Epithelial cell of proximal tubule (primary cell): Measurements from ENCODE around the gene EVI2A. TPM values are rescaled to one million over a fixed set of nuclear protein-coding genes. Genes with fewer than 3 reads are reported as not detected.

Experiments used
- DNase-seq: peaks from one replicate; pipeline ENCODE4 v3.0.0-alpha.2; 2011; ENCODE audit warnings: low read depth
- H3K4me3 ChIP-seq: 2 replicates; pipeline ENCODE4 v1.5.1; 2011; ENCODE audit warnings: low read depth, mild to moderate bottlenecking, low read length
- CTCF ChIP-seq: conservative IDR thresholded peaks from 2 replicates; pipeline ENCODE4 v1.5.1; 2012; ENCODE audit warnings: low read depth, mild to moderate bottlenecking, low read length
- total RNA-seq: library from RNA; depleted of rRNA; stranded (reverse); fragments of >200 nt; gene quantifications from 2 replicates; pipeline ENCODE4 v1.2.3, GENCODE V29; 2015

Gene EVI2A
- total RNA-seq, 1 donor from 2014 or later, result not detected

GRCh38 chr17:31275116-31275515 is 46.3 kb downstream of the EVI2A start:
- TF ChIP-seq CTCF, result no peak
- no peak overlapping the region for H3K4me3 ChIP-seq
- no peak for DNase-seq

- no peak for TF ChIP-seq CTCF
- no peak overlapping the region for H3K4me3 ChIP-seq
- no peak for DNase-seq
These were observed 47.2 kb downstream of the EVI2A start for GRCh38 chr17:31274252-31274651.

GRCh38 chr17:31273516-31273915 is 47.9 kb downstream of the EVI2A start:
- TF ChIP-seq CTCF, result no peak
- no peak for DNase-seq
- no peak overlapping the region for H3K4me3 ChIP-seq

GRCh38 chr17:31272803-31273202 is 48.6 kb downstream of the EVI2A start:
- H3K4me3 ChIP-seq, result no peak overlapping the region
- TF ChIP-seq CTCF, result no peak
- no peak for DNase-seq

- no peak for TF ChIP-seq CTCF
- DNase-seq, result no peak
These were observed 49.2 kb downstream of the EVI2A start for GRCh38 chr17:31272236-31272635.

GRCh38 chr17:31269578-31269983 is 51.8 kb downstream of the EVI2A start:
- no peak overlapping the region for H3K4me3 ChIP-seq
- DNase-seq, result peak; percentile 97
- no peak for TF ChIP-seq CTCF

More at GRCh38 chr17:31272236-31272635, 49.2 kb downstream of the EVI2A start:
- H3K4me3 ChIP-seq, result no peak overlapping the region

- no peak for TF ChIP-seq CTCF
- DNase-seq, result no peak
- H3K4me3 ChIP-seq, result no peak overlapping the region
These were observed 52.3 kb downstream of the EVI2A start for GRCh38 chr17:31269036-31269577.
